Subcutaneous abdominal adipose tissue (tissue), 5 donors: ENCODE data around the gene CAPN12.

Experiments used
- H3K27ac ChIP-seq: one replicate; pipeline ENCODE4 v1.7.0; 2013; ENCODE audit warnings: low read depth, mild to moderate bottlenecking, inconsistent platforms, low read length, moderate library complexity
- H3K27me3 ChIP-seq, 5 donors: one replicate each; pipeline ENCODE4 v1.7.0; 2013; ENCODE audit warnings: low read length in 5 of 5, inconsistent platforms in 1 of 5; ENCODE audit not compliant: control insufficient read depth in 5 of 5, insufficient read depth in 4 of 5
- H3K36me3 ChIP-seq, 5 donors: one replicate each; pipeline ENCODE4 v1.7.0; 2013; ENCODE audit warnings: low read length in 5 of 5; ENCODE audit not compliant: control insufficient read depth in 5 of 5, insufficient read depth in 5 of 5
- H3K4me1 ChIP-seq, 5 donors: one replicate each; pipeline ENCODE4 v1.7.0; 2013; ENCODE audit warnings: low read length in 5 of 5, mild to moderate bottlenecking in 3 of 5, moderate library complexity in 1 of 5; ENCODE audit not compliant: control insufficient read depth in 5 of 5, insufficient read depth in 5 of 5
- H3K4me3 ChIP-seq, 5 donors: one replicate each; pipeline ENCODE4 v1.7.0; 2013; ENCODE audit warnings: low read length in 5 of 5, low read depth in 1 of 5
- H3K9ac ChIP-seq, 5 donors: one replicate each; pipeline ENCODE4 v1.7.0; 2013; ENCODE audit warnings: low read length in 5 of 5, mild to moderate bottlenecking in 4 of 5, moderate library complexity in 3 of 5
- H3K9me3 ChIP-seq, 5 donors: one replicate each; pipeline ENCODE4 v1.7.0; 2013; ENCODE audit warnings: low read length in 5 of 5; ENCODE audit not compliant: control insufficient read depth in 5 of 5
- donor health status: healthy.
- donor health status: healthy.
- donor health status: healthy.
- donor health status: healthy.
- donor health status: healthy.

Gene CAPN12

DNA sequence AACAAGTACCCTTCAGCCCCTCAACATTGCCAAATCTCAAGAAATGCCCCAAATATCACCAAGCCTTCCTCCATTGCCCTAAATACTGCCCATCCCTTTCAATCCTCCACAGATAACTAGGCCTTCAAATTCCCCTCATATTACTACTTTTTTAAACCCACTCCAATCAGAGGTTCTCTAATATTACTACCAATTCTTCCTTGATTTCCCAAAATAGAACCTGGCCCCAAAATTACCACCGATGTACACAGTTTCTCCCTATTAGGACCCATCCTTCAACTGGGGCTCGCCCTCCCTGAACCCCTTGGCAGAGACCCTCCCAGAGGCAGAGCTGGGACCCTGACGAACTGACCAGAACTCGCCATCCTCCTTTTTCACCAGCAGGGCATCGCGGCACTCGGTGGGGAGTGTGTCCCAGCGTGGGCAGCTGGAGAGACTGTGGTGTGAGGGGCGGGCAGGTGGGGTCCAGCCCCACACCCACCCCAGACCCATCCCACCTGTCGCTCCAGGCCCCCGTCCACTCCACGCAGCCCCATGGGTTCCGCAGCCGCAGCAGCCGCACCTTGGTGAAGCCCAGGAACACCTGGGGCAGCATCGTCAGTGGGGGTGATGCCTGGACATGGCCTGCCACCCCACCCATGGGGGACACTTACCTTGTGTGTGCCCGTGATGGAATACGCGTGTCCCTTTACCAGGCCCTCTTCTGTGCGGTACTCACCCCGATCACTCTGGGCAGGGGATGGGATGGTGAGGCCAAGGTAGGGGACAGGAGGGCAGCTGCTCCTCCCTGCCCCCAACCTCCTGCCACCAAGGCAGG is 6.1 kb downstream of the CAPN12 start:
- no peak overlapping the region for H3K9ac ChIP-seq
- peaks cover 0 to 22% (median 0%) of the 10 kb centered on the region in 5 donors for H3K4me1 ChIP-seq
- H3K27me3 ChIP-seq, result no peaks in the 10 kb centered on the region
- H3K36me3 ChIP-seq, result no peaks in the 10 kb centered on the region
- no peak overlapping the region for H3K27ac ChIP-seq
- H3K9me3 ChIP-seq, result no peaks in the 10 kb centered on the region
- H3K4me3 ChIP-seq, result no peak overlapping the region

- no peak overlapping the region for H3K27ac ChIP-seq
These were observed 6.9 kb downstream of the CAPN12 start for GRCh38 chr19:38737281-38737865.

DNA sequence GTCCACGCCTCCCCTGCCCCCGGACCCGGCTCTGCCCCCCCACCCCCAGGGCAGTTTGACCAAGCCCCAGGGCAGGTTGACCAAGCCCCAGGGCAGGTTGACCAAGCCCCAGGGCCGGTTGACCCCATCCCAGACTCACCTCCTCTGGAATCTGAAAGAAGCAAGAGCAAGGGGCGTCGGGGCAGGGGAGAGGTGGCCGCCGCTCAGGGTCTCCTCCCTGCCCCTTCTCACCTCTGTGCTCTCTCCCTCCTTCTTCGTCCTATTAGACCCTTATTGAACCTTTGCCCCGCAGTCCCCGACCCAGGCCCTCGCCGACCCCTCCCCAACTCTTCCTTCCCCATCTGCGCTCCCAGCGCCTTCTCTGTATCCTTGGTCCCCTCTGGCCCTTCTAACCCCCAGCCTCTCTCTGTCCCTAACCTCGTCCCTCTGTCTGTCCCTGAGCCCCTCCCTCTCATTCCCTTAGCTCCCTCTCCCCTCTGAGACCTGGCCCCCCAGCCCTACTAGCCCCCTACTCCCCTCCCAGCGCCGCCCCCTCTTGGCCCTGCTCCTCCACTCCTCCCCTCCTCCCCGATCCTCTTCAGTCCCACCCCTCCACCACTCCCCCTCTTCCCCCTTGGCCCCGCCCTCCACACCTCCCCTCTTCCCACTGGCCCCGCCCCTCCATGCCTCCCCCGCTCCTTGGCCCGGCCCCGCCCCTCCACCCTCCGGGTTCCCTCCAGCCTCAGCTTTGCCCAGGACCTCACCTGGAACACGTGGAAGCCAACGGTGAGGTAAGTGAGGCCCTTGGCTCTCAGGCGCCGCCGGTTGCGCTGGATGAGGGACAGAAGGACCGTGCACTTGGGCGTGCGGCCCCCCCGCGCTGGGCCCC is 7.6 kb downstream of the CAPN12 start:
- Histone ChIP-seq H3K4me1 (peaks cover 0 to 31% (median 0%) of the 10 kb centered on the region in 5 donors), H3K27ac (no peak overlapping the region), H3K27me3 (no peaks in the 10 kb centered on the region), H3K9me3 (no peaks in the 10 kb centered on the region), H3K9ac (no peak overlapping the region), H3K36me3 (peaks cover 0 to 5% (median 4%) of the 10 kb centered on the region in 5 donors), H3K4me3 (peak overlapping the region in 2 of 5 donors; percentile 51 to 64)

More at GRCh38 chr19:38737281-38737865, 6.9 kb downstream of the CAPN12 start:
- Histone ChIP-seq H3K36me3 (no peaks in the 10 kb centered on the region), H3K4me1 (peaks cover 0 to 26% (median 0%) of the 10 kb centered on the region in 5 donors), H3K9me3 (no peaks in the 10 kb centered on the region), H3K4me3 (no peak overlapping the region), H3K27me3 (no peaks in the 10 kb centered on the region), H3K9ac (peak overlapping the region in 1 of 5 donors; percentile 30)

DNA sequence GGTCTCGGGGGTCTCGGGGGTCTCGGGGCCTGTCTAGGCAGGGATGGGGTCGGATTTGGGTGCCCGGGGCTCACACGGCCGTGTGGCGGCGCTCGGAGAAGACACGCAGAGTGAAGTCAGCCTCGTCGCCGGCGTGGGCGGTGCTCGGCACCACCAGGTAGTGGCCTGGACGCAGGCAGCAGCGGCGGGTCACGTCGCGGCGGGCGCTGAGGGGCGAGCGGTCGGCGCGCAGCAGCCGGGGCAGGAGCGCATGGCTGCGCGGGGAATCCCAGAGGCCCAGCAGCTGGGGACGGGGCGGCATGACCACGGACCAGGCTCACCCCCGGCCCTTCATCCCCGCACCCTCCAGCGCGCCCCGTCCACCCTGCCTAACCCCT is 8.2 kb downstream of the CAPN12 start:
- peak overlapping the region in 3 of 5 donors; percentile 51 to 64 (median 57) for H3K4me3 ChIP-seq
- H3K9ac ChIP-seq, result no peak overlapping the region
- H3K36me3 ChIP-seq, result peaks cover 0 to 11% (median 10%) of the 10 kb centered on the region in 5 donors
- no peaks in the 10 kb centered on the region for H3K27me3 ChIP-seq
- H3K27ac ChIP-seq, result no peak overlapping the region
- H3K4me1 ChIP-seq, result peaks cover 0 to 37% (median 0%) of the 10 kb centered on the region in 5 donors
- no peaks in the 10 kb centered on the region for H3K9me3 ChIP-seq

DNA sequence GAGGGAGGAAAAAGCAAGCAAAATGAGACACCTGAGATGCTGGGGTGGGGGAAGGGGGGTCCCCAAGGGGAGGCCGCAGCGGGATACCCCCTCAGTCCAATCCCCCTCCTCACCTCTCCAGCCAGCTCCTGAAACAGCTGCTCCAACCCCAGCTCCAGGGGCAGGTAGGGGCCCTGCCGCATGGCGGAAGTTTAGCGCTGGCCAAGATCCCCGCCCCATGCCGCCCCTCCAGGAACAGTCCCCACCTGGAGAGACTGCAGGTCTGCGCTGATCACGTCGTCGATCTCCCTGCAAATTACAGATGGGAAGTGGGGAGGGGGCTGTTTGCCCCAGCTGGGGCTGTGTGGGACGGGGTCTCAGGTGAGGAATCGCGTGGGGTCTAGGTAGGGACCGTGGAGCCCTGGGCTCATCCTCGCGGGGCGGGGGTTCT is 9.0 kb downstream of the CAPN12 start:
- Histone ChIP-seq H3K9ac (no peak overlapping the region), H3K4me3 (no peak overlapping the region), H3K27me3 (no peaks in the 10 kb centered on the region), H3K36me3 (peaks cover 0 to 18% (median 17%) of the 10 kb centered on the region in 5 donors), H3K9me3 (no peaks in the 10 kb centered on the region), H3K4me1 (peaks cover 0 to 41% (median 0%) of the 10 kb centered on the region in 5 donors), H3K27ac (no peak overlapping the region)

- Histone ChIP-seq H3K36me3 (peaks cover 0 to 21% (median 17%) of the 10 kb centered on the region in 5 donors), H3K4me3 (no peak overlapping the region), H3K9ac (no peak overlapping the region), H3K9me3 (no peaks in the 10 kb centered on the region), H3K27ac (no peak overlapping the region), H3K27me3 (no peaks in the 10 kb centered on the region), H3K4me1 (peaks cover 0 to 41% (median 0%) of the 10 kb centered on the region in 5 donors)
These were observed 9.6 kb downstream of the CAPN12 start for GRCh38 chr19:38734426-38735256.

DNA sequence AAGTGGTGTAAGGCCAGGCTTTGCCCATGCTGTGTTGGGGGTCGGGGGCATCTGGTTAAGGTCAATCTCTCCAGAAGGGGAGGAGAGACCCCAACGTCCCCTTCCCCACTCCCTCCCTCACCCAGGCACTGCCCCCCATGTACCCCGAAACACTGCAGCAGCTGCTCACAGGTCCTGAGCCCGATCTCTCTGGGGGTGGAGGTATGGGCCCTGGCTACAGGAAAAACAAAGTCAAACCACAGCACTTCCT is 10.2 kb downstream of the CAPN12 start:
- Histone ChIP-seq H3K4me1 (peaks cover 0 to 41% (median 0%) of the 10 kb centered on the region in 5 donors), H3K9ac (no peak overlapping the region), H3K27me3 (no peaks in the 10 kb centered on the region), H3K36me3 (peaks cover 0 to 25% (median 19%) of the 10 kb centered on the region in 5 donors), H3K9me3 (no peaks in the 10 kb centered on the region), H3K27ac (no peak overlapping the region), H3K4me3 (no peak overlapping the region)

DNA sequence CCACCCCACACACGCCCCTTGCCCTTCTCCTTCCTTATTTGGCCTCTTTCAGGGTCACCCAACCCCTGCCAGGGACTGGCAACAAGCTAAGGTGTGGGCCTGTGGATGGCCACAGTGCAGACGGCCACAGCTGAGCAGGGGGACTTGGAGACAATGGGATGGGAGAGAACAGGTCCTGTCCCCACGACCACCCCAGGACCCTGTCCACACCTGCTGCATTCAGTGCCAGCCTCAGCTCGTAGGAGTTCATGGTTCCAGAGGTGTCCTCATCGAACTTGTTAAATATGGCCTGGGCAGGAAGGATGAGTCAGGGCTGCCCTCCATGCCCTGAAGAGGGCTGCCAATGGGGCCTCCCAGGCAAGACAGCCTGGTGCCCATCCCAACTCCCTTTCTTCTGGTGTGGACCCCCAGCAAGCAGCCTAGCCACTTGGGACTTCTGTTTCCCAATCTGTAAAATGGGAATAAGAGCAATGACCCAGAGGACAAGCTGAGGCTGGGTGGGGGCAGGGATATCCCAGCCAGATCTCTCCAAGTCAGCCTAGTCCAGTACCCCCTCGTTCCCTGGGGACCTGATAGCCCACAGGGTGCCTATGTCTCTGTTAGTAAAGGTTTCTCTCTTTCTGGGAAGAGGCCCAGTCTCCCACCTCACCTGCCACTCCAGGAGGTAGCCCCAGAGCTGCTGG is 10.6 kb downstream of the CAPN12 start:
- no peaks in the 10 kb centered on the region for H3K9me3 ChIP-seq
- H3K27ac ChIP-seq, result peak overlapping the region; percentile 37
- H3K4me3 ChIP-seq, result no peak overlapping the region
- peaks cover 0 to 41% (median 0%) of the 10 kb centered on the region in 5 donors for H3K4me1 ChIP-seq
- H3K27me3 ChIP-seq, result no peaks in the 10 kb centered on the region
- peaks cover 0 to 30% (median 24%) of the 10 kb centered on the region in 5 donors for H3K36me3 ChIP-seq
- H3K9ac ChIP-seq, result no peak overlapping the region

DNA sequence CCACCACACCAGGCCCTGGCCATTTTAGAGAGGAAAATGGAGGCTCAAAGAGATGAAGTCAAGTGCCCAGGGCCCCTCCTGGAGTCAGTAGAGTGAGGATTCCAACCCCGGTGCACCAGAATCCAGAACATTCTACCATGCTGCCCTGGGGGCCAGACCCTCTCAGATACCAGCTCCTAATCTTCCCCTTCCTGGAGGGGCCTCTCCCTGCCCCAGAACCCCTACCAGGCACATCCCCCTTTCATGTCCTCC is 11.1 kb downstream of the CAPN12 start:
- Histone ChIP-seq H3K27ac (peak overlapping the region; percentile 37), H3K4me1 (peaks cover 0 to 41% (median 0%) of the 10 kb centered on the region in 5 donors), H3K9me3 (no peaks in the 10 kb centered on the region), H3K27me3 (no peaks in the 10 kb centered on the region), H3K9ac (no peak overlapping the region), H3K36me3 (peaks cover 0 to 34% (median 27%) of the 10 kb centered on the region in 5 donors), H3K4me3 (no peak overlapping the region)
